Stimulated activated naive CD4-positive, alpha-beta T cell treated with Interleukin-2 at 50 U/mL for 16 hours (primary cell): ENCODE measurements around the gene RAD51B.
"Not testable (repeated sequence)": the region's sequence is repeated elsewhere in the genome, so short reads cannot be mapped to it uniquely, and the experiment has no call there.

Experiments
- DNase-seq: peaks from one replicate; lab custom pipeline; 2025; lab: John Stamatoyannopoulos, UW

The RAD51B gene

DNA sequence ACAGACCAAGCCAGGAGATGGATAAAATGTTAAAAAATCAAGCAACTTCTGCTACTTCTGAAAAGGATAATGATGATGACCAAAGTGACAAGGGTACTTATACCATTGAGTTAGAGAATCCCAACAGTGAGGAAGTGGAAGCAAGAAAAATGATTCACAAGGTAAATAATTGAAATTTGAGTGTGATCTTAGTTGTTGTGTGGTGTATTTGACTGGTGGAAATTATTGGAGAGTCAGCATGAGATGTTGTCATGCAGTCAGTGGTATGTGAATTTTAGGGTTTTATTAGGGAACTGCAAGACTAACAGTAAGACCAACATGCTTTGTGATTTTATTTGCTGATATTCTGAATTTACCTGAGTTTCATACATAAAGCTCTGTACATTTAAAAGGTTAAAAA lies 296.4 kb downstream of the RAD51B start:
- DNase-seq = not testable (repeated sequence)

DNA sequence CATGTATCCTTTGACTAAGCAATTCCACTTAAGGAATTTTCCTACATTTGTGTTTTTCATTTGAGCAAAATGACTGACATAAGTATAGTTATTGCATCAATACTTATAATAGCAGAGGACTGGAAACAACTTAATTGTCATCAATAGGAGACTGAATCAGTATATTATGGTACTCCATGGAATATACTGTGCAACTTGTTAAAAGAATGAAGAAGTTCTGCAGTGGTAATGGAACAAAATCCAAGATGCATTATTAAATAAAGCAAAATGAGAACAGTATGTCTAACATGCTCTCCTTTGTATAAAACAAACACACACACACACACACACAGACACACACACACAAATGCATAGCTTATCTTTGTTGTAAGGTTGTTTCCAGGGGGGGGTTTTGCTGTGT lies 303.1 kb downstream of the RAD51B start:
- no peak for DNase-seq

DNA sequence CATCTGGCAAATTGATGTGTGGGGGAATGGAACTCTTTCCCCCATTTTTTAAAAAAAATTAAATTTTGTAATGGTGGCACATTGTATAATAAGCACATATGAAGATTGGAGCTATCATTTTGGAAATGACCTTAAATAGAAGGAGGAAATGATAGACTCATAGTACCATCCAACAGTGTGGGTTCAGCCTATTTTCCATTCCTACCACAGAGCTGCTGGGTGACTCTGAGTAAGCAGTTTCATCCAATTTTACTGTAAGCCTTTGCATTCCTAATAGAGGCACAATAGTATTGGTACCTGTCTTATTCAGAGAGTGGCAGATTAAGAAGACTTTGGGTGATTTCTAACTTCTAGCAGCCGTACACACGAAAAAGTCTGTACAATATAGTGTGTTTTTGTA lies 304.5 kb downstream of the RAD51B start:
- no peak for DNase-seq

- DNase-seq = no peak
Observed at GRCh38 chr14:68124979-68125731, 305.6 kb downstream of the RAD51B start.

DNA sequence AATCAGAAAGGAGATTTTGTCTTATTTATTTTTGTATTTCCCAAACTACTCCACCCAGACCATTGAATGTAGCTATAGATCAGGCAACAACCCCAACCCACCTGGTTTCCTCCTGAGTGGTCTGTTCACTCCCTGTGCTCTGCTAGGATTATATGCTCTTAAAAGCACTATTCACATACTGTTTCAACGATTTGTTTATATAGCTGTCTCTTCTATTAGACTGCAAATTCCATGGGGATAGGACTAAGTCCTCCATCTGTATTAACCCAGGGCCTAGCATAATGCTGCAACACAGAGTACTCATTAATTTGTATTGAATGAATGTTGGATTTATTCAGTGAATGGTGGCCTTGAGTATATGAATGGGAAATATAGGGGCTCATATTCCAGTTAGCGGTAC lies 307.6 kb downstream of the RAD51B start:
- DNase-seq = no peak

DNA sequence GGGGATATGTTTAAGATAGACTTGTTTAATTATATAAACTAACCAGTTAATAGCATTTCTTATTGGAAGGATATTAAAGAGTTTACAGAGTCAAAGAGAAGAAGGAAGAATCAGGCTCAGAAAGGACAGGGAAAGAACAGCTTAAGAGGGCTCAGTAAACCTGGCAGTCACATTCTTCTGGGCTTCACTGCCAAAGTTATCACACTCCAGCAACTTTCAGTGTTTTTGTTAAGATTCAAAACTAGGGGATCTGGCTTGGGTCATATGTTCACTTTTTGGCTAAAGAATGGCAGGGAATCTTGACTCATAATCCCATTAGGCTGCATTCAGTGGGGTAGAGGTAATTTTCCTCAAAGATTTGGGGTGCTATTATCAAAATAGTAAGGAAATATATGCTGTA lies 312.3 kb downstream of the RAD51B start:
- no peak for DNase-seq

GRCh38 chr14:68132563-68133121 lies 313.1 kb downstream of the RAD51B start:
- no peak for DNase-seq

GRCh38 chr14:68133856-68134255 lies 314.3 kb downstream of the RAD51B start:
- DNase-seq = no peak

DNA sequence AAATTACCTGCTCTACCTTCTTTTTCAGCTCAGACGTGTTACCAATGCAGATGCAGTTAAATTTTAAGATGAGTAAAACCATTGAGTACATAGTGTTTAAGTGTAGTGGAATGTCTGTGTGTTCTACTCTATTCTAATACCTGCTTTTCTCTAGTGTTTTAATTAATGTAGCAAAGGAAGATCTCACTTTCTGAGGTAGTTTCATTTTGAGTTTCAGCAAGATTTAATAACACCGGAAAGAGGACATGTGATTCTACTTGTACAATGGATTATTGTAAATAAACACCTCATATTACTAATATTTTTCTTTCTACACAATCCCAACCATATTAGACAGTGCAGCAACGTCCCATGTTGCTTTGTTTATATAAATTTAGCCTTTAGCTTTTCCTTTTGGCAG lies 315.4 kb downstream of the RAD51B start:
- DNase-seq = no peak

GRCh38 chr14:68135566-68135965 lies 316.0 kb downstream of the RAD51B start:
- DNase-seq = no peak

GRCh38 chr14:68137704-68138619 lies 318.4 kb downstream of the RAD51B start:
- DNase-seq = no peak

DNA sequence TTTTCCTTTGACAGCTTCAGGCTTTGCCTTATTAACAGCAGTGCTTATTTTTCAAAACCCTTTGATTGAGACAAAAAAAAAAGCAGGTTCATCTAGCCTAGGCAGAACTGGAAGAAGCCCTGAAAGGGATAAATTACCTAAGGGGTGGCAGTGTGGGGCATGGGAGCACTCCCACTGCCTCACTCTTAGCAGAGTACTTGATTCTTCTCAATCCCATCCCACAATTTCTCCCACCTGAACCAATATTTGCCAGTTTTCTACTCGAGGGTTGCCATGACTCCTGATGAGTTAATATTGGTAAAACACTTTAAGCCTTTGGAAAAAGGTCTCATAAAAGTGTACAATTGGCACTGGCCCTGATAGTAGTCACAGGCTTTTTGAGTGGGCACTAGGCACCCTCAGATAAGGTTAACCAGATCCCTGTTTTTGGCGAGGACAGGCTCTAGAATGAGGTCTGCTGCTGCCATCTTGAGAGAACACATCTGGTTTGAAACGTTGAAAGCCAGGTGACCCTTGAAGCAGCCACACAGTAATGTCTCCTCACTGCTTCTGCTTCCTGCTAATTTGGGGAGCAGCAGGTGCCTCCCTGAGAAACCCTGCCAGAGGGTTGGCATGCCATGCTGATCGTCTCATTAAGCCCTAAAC lies 320.0 kb downstream of the RAD51B start:
- DNase-seq = no peak

DNA sequence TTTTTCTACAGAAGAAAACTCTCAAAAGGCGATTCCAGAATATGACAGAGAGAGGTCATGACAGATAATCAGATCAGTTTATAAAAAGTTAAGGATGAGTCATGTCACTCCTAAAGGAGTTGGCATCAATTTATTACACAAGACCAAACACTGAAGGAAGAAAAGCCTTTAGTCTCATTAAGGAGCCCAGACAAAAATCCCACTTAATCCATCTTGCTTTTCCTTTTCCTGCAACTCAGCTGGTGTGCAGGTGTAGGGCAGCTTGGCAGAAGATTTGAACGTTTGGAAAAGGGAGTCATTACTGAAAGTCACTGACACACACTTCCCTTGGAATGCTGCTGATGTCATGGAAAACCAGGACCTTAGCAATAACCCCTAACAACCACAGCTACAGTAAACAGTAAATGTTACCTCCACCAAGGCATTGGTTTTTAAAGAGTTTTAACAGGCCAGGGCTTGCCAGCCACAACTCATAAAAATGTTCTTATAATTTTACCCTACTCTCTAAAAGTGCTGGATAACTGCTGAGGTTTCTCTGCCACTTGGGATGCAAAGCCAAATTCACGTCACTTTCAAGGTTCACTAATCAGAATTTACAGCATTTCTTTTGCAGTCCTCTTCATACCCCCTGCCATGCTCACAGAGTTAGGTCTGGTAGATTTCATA lies 320.6 kb downstream of the RAD51B start:
- DNase-seq = no peak

DNA sequence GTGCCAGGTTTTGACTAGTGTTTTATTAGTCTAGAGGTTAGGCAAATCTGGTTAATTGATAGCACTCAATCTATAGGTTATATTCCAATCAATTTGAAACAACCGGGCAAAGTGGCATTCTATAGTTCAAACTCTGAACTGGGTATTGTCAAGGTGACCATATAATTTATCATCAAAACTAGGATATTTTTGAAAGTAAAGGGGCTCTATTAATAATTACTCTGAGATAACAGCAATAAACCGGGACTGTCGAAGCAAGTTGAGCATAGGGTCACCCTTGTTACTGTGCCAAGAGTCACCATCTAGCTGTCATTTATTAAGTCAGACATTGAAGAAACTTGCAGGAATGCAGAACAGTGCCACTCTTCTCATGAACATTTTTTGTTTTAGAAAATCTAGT lies 321.2 kb downstream of the RAD51B start:
- no peak for DNase-seq

- no peak for DNase-seq
Observed at GRCh38 chr14:68141281-68142088, 321.9 kb downstream of the RAD51B start.

DNA sequence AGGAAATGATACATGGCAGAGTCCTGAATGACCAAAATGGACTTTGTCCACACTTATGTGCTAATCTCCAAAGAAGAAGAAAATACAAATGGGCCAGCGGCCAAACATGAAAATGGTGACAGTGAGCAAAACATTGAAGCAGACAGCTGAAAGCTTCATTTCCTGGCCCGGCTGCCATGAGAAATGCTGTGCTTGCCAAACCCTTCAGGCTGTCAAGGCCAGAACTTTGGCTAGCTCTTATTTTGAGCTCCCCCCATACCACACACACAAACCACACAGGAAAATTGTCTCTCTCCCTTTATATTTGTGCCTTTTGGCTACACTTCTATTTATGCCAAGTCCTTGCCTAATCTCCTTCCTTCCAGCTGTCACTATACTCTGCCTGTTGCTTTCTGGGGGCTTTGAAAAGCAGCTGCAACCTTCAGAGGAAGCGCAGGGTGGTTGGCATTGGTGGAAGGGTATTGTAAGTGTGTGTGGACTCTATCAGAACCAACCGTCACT lies 323.8 kb downstream of the RAD51B start:
- DNase-seq = no peak

DNA sequence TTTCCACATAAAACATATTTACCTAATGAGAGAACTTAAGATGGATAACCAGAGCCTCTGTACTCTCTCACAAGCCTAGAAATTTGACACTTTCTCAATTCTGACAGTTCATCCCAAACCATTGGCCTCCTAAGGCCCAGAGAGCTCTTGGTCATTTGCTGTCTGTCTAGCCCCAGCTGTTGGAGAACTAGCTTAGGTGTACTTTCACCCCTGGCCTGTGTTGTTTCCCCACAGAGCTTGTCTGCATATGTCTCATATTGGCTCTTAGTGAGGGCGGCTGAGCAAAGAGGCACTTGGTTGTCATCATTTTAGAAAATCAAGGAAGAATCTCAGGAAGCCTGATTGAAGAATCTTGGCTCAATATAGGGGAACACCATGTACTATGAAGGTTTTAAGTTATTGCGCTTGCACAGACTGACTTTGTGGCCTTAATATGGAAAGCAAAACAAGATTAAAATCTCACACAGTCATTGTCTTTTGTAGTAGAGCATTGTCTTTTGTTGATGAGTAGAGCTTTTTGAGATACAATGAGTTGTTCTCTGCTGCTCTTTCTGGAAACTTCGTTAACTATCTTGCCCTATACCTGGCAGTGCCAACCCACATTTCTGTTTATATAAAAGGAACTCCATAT lies 324.6 kb downstream of the RAD51B start:
- DNase-seq = no peak

DNA sequence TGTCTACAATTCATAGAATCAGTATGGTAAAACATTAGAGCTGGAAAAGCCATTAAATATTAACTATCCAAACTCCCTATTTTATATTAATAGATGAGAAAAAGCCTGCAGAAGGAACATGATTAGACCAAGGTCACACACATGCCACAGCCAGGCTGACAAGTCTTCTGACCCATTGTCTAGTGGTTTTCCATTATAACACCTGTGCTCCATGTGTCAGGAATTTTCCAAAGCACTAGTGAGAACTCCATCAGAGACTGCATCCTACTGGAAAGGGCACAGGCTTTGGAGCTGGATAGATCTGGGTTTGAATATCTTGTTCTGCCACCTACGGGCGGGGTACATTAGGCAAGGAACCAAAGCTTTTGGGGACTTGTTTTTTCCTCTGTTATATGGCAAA lies 325.5 kb downstream of the RAD51B start:
- no peak for DNase-seq

DNA sequence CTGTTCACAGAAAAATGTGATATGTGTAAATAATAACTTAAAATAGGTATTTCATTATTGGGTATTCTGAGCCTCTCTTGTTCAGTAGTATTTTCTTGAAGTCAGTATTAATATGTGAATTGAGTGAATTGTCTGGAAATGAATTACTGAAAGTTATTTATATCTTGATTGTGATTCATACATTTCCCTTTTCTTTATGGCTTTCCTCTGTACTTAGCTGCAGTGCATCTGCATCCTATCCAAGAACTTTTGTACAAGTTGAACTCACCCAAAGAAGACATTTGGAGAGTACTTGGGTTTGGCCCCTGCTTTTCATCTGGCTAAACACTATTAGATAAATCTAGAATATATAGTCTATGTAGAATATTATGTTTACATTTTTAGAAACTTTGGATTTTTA lies 326.0 kb downstream of the RAD51B start:
- DNase-seq = no peak

- DNase-seq = no peak
Observed at GRCh38 chr14:68146818-68147217, 327.2 kb downstream of the RAD51B start.
